ENCODE data around the gene PPCS.
"Not testable (repeated sequence)": the region's sequence is repeated elsewhere in the genome, so short reads cannot be mapped to it uniquely, and the experiment has no call there.

PPCS gene

DNA sequence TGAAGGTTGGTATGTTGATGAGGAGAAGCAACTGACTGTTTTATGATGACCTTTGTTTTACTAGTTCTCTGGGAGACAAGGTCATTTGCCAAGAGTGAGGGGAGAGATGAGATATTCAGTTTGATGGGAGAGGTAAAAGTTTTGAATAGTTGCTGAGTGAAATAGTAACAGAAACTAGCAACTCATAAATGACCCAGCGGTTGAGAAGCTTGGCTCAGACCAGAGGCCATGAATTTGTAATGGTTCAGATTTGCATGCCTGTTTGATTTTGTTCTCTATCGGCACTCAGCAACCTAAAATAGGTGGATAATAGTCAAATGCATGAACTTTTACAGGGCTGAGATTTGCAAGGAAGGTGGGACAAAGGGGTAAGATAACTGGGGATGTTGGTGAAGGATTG is 13.4 kb downstream of the PPCS start:
- H3K23ac ChIP-seq (ENCODE audit: low read length): no peak overlapping the region
- H4K8ac ChIP-seq (ENCODE audit: low read depth, low read length): no peak overlapping the region
- H3K79me2 ChIP-seq (ENCODE audit: control insufficient read depth, insufficient read depth, low read length): no peaks in the 10 kb centered on the region
- H3K4ac ChIP-seq (ENCODE audit: low read depth, low read length): no peak overlapping the region
- DNase-seq: no peak
- H2AK5ac ChIP-seq (ENCODE audit: low read length): no peak overlapping the region
- no peak overlapping the region for H3K18ac ChIP-seq (ENCODE audit: low read length)
- H2BK5ac ChIP-seq (ENCODE audit: low read length): no peak overlapping the region
- no peak overlapping the region for H3K9ac ChIP-seq (ENCODE audit: low read length)
- H3K4me3 ChIP-seq (ENCODE audit: low read length): no peak overlapping the region
- H2BK15ac ChIP-seq (replicated peaks; ENCODE audit: low read depth): no peak overlapping the region
- no peak overlapping the region for H2BK120ac ChIP-seq (ENCODE audit: low read depth, low read length)
- no peaks in the 10 kb centered on the region for H3K79me1 ChIP-seq (ENCODE audit: low read length)
- H3K27me3 ChIP-seq (ENCODE audit: insufficient read depth, low read length, poor library complexity): no peaks in the 10 kb centered on the region
- no peak overlapping the region for H4K5ac ChIP-seq (ENCODE audit: low read length)
- H3K4me2 ChIP-seq (ENCODE audit: low read length): no peak overlapping the region
- H3K4me1 ChIP-seq (ENCODE audit: control insufficient read depth, low read depth, low read length): no peaks in the 10 kb centered on the region
- no peaks in the 10 kb centered on the region for H3K36me3 ChIP-seq (ENCODE audit: control insufficient read depth, insufficient read depth, low read length)
- H3K56ac ChIP-seq (ENCODE audit: low read length): no peak overlapping the region
- no peak overlapping the region for H3K27ac ChIP-seq (ENCODE audit: low read depth, low read length)
- WGBS (ENCODE audit: extremely low coverage, insufficient coverage, low lambda C conversion rate): no CpG with 5 or more reads among the region's 2 CpGs

DNA sequence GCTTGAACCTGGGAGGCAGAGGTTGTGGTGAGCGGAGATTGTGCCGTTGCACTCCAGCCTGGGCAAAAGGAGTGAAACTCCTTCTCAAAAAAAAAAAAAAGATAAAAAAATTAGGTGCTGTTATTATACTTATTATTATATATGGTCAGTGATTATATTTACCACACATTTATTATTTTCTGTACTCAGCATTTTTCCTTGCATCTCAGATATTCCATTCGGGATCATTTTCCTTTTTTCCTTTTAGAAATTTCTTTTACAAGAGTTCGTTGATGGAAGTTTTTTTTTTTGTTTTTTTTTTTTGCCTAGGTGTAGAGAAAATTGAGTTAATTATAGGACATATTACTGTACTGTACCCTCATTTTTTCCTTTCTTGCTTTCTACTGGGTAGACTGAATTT is 20.3 kb downstream of the PPCS start:
- no peak overlapping the region for H3K4me2 ChIP-seq (ENCODE audit: low read length)
- no peak overlapping the region for H4K5ac ChIP-seq (ENCODE audit: low read length)
- DNase-seq: no peak
- H3K4ac ChIP-seq (ENCODE audit: low read depth, low read length): no peak overlapping the region
- H3K23ac ChIP-seq (ENCODE audit: low read length): no peak overlapping the region
- no peaks in the 10 kb centered on the region for H3K36me3 ChIP-seq (ENCODE audit: control insufficient read depth, insufficient read depth, low read length)
- no peak overlapping the region for H2AK5ac ChIP-seq (ENCODE audit: low read length)
- no peak overlapping the region for H3K27ac ChIP-seq (ENCODE audit: low read depth, low read length)
- H3K18ac ChIP-seq (ENCODE audit: low read length): no peak overlapping the region
- no peaks in the 10 kb centered on the region for H3K79me1 ChIP-seq (ENCODE audit: low read length)
- WGBS (ENCODE audit: extremely low coverage, insufficient coverage, low lambda C conversion rate): no CpG with 5 or more reads among the region's 4 CpGs
- no peaks in the 10 kb centered on the region for H3K4me1 ChIP-seq (ENCODE audit: control insufficient read depth, low read depth, low read length)
- H3K56ac ChIP-seq (ENCODE audit: low read length): no peak overlapping the region
- H4K8ac ChIP-seq (ENCODE audit: low read depth, low read length): no peak overlapping the region
- no peaks in the 10 kb centered on the region for H3K27me3 ChIP-seq (ENCODE audit: insufficient read depth, low read length, poor library complexity)
- H3K9ac ChIP-seq (ENCODE audit: low read length): no peak overlapping the region
- H2BK5ac ChIP-seq (ENCODE audit: low read length): no peak overlapping the region
- H2BK120ac ChIP-seq (ENCODE audit: low read depth, low read length): no peak overlapping the region
- no peaks in the 10 kb centered on the region for H3K79me2 ChIP-seq (ENCODE audit: control insufficient read depth, insufficient read depth, low read length)
- H3K4me3 ChIP-seq (ENCODE audit: low read length): no peak overlapping the region
- H2BK15ac ChIP-seq (replicated peaks; ENCODE audit: low read depth): no peak overlapping the region

GRCh38 chr1:42477354-42477753 is 21.0 kb downstream of the PPCS start:
- H3K79me2 ChIP-seq (ENCODE audit: control insufficient read depth, insufficient read depth, low read length); H2BK15ac ChIP-seq (replicated peaks; ENCODE audit: low read depth); H2BK5ac ChIP-seq (ENCODE audit: low read length); H2AK5ac ChIP-seq (ENCODE audit: low read length); H4K5ac ChIP-seq (ENCODE audit: low read length); H3K27ac ChIP-seq (ENCODE audit: low read depth, low read length); H3K27me3 ChIP-seq (ENCODE audit: insufficient read depth, low read length, poor library complexity); H3K79me1 ChIP-seq (ENCODE audit: low read length); H3K18ac ChIP-seq (ENCODE audit: low read length); H3K4me2 ChIP-seq (ENCODE audit: low read length); DNase-seq; H3K56ac ChIP-seq (ENCODE audit: low read length); H3K4me1 ChIP-seq (ENCODE audit: control insufficient read depth, low read depth, low read length); H3K36me3 ChIP-seq (ENCODE audit: control insufficient read depth, insufficient read depth, low read length); H3K23ac ChIP-seq (ENCODE audit: low read length); H3K9ac ChIP-seq (ENCODE audit: low read length); H4K8ac ChIP-seq (ENCODE audit: low read depth, low read length); H3K4ac ChIP-seq (ENCODE audit: low read depth, low read length); H3K4me3 ChIP-seq (ENCODE audit: low read length); H2BK120ac ChIP-seq (ENCODE audit: low read depth, low read length): not testable (repeated sequence)
- no CpG with 5 or more reads among the region's 4 CpGs for WGBS (ENCODE audit: extremely low coverage, insufficient coverage, low lambda C conversion rate)

GRCh38 chr1:42477775-42478174 is 21.4 kb downstream of the PPCS start:
- Histone ChIP-seq H3K79me2 (ENCODE audit: control insufficient read depth, insufficient read depth, low read length) (no peaks in the 10 kb centered on the region), H4K8ac (ENCODE audit: low read depth, low read length) (no peak overlapping the region), H3K27me3 (ENCODE audit: insufficient read depth, low read length, poor library complexity) (no peaks in the 10 kb centered on the region), H3K36me3 (ENCODE audit: control insufficient read depth, insufficient read depth, low read length) (no peaks in the 10 kb centered on the region), H2AK5ac (ENCODE audit: low read length) (no peak overlapping the region), H3K4me3 (ENCODE audit: low read length) (no peak overlapping the region), H3K4me2 (ENCODE audit: low read length) (no peak overlapping the region), H3K18ac (ENCODE audit: low read length) (no peak overlapping the region), H3K56ac (ENCODE audit: low read length) (no peak overlapping the region), H3K27ac (ENCODE audit: low read depth, low read length) (no peak overlapping the region), H3K4me1 (ENCODE audit: control insufficient read depth, low read depth, low read length) (no peaks in the 10 kb centered on the region), H3K79me1 (ENCODE audit: low read length) (no peaks in the 10 kb centered on the region), H2BK5ac (ENCODE audit: low read length) (no peak overlapping the region), H2BK120ac (ENCODE audit: low read depth, low read length) (no peak overlapping the region), H3K4ac (ENCODE audit: low read depth, low read length) (no peak overlapping the region), H3K9ac (ENCODE audit: low read length) (no peak overlapping the region), H2BK15ac (replicated peaks; ENCODE audit: low read depth) (no peak overlapping the region), H3K23ac (ENCODE audit: low read length) (no peak overlapping the region), H4K5ac (ENCODE audit: low read length) (no peak overlapping the region)
- WGBS (ENCODE audit: extremely low coverage, insufficient coverage, low lambda C conversion rate): no CpG with 5 or more reads among the region's 3 CpGs
- no peak for DNase-seq

DNA sequence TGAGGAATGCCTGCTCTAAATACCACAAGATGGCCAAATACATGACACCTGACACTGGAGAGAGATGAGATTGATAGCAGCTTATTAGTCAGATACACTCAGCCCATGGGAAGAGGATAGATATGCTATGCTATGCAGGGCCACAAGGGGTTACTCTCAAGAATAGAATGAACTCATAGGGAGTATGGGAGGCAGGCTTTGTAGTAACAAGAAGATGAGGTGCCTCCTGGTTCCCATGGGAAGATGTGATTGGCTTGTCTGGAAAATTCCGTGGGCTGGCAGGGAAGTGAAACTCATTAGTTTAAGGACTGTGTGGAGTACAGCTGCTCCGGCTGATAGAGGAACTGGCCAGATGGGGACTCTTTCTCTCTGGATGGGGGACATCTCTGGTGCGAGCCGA is 23.3 kb downstream of the PPCS start:
- Histone ChIP-seq H2BK15ac (replicated peaks; ENCODE audit: low read depth) (no peak overlapping the region), H3K23ac (ENCODE audit: low read length) (no peak overlapping the region), H2AK5ac (ENCODE audit: low read length) (no peak overlapping the region), H4K8ac (ENCODE audit: low read depth, low read length) (no peak overlapping the region), H3K36me3 (ENCODE audit: control insufficient read depth, insufficient read depth, low read length) (no peaks in the 10 kb centered on the region), H3K27ac (ENCODE audit: low read depth, low read length) (no peak overlapping the region), H3K4ac (ENCODE audit: low read depth, low read length) (no peak overlapping the region), H2BK5ac (ENCODE audit: low read length) (no peak overlapping the region), H3K79me2 (ENCODE audit: control insufficient read depth, insufficient read depth, low read length) (no peaks in the 10 kb centered on the region), H3K4me1 (ENCODE audit: control insufficient read depth, low read depth, low read length) (no peaks in the 10 kb centered on the region), H4K5ac (ENCODE audit: low read length) (no peak overlapping the region), H3K79me1 (ENCODE audit: low read length) (no peaks in the 10 kb centered on the region), H3K9ac (ENCODE audit: low read length) (no peak overlapping the region), H3K4me3 (ENCODE audit: low read length) (no peak overlapping the region), H3K18ac (ENCODE audit: low read length) (no peak overlapping the region), H3K56ac (ENCODE audit: low read length) (no peak overlapping the region), H2BK120ac (ENCODE audit: low read depth, low read length) (no peak overlapping the region), H3K27me3 (ENCODE audit: insufficient read depth, low read length, poor library complexity) (no peaks in the 10 kb centered on the region), H3K4me2 (ENCODE audit: low read length) (no peak overlapping the region)
- WGBS (ENCODE audit: extremely low coverage, insufficient coverage, low lambda C conversion rate): no CpG with 5 or more reads among the region's 4 CpGs
- peak; percentile 76 for DNase-seq

DNA sequence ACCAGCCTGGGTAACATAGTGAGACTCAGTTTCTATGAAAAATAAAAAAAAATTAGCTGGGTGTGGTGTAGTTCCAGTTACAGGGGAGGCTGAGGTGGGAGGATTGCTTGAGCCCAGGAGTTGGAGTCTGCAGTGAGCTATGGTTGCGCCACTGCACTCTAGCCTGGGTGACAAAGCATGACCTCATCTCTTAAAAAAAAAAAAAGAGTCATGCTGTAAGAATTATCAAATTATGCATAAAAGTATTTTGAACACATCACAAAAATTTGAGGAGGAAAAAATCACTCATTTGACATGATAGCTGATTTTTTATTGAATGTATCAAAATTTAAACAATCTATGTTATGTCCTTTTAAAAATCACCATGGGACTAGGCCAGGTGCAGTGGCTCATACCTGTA is 24.6 kb downstream of the PPCS start:
- Histone ChIP-seq H3K27me3 (ENCODE audit: insufficient read depth, low read length, poor library complexity) (no peaks in the 10 kb centered on the region), H2BK5ac (ENCODE audit: low read length) (no peak overlapping the region), H3K18ac (ENCODE audit: low read length) (no peak overlapping the region), H2BK120ac (ENCODE audit: low read depth, low read length) (no peak overlapping the region), H2AK5ac (ENCODE audit: low read length) (no peak overlapping the region), H3K79me1 (ENCODE audit: low read length) (no peaks in the 10 kb centered on the region), H3K4me1 (ENCODE audit: control insufficient read depth, low read depth, low read length) (no peaks in the 10 kb centered on the region), H3K9ac (ENCODE audit: low read length) (no peak overlapping the region), H3K56ac (ENCODE audit: low read length) (no peak overlapping the region), H3K79me2 (ENCODE audit: control insufficient read depth, insufficient read depth, low read length) (no peaks in the 10 kb centered on the region), H4K8ac (ENCODE audit: low read depth, low read length) (no peak overlapping the region), H4K5ac (ENCODE audit: low read length) (no peak overlapping the region), H3K36me3 (ENCODE audit: control insufficient read depth, insufficient read depth, low read length) (no peaks in the 10 kb centered on the region), H2BK15ac (replicated peaks; ENCODE audit: low read depth) (no peak overlapping the region), H3K4me3 (ENCODE audit: low read length) (no peak overlapping the region), H3K23ac (ENCODE audit: low read length) (no peak overlapping the region), H3K27ac (ENCODE audit: low read depth, low read length) (no peak overlapping the region), H3K4ac (ENCODE audit: low read depth, low read length) (no peak overlapping the region), H3K4me2 (ENCODE audit: low read length) (no peak overlapping the region)
- WGBS (ENCODE audit: extremely low coverage, insufficient coverage, low lambda C conversion rate): no CpG with 5 or more reads among the region's 1 CpG
- no peak for DNase-seq

All from mesendoderm (in vitro differentiated cells).